ENCODE measurements around the gene SERGEF. TPM values are rescaled to one million over a fixed set of nuclear protein-coding genes. Genes with fewer than 3 reads are reported as not detected.

SERGEF gene
- total RNA-seq, 4 donors from 2014 or later, result 11.8 to 34.7 (median 24.5) TPM

DNA sequence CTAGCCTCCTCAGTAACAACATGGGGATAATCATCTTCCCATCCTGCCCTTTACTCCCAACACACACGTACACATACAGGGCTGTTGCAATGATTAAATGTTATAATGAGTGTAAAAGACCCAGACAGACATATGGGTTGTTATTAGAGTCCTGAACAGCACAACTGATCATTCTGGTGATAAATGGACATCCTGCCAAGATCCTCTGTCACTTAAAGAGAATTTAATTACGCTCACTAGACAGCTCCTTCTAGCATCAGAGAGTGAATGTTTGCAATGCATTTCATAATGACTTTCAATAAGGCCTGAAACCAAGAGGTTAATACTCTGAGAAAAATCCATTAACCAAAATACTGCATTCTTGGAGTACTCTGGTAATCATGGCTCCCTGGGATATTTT, 162.5 kb downstream of the SERGEF start:
- intact Hi-C loops (cut with DNase I; ENCODE audit: low total_unique reads), result no loop called here

DNA sequence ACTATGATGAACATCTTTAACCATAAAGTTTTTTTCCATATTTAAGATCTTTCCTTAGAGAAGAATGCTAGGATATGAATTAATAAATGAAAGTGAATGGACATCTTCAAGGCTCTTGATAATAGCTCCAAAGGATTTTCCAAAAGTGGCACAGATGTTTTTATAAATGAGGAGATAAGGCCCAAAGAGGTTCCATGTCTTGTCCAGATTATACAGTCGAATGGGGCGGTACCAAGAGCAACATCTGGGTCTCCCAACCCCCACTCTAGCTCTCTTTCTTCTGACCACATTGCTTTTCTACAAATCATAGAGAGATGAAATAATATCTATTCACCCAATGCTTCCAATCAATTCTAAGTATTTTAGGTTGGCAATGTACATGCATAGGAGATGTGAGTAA, 164.1 kb downstream of the SERGEF start:
- no peaks in the 10 kb centered on the region for H3K36me3 ChIP-seq
- DNase-seq (no peak), ATAC-seq (no peak)
- no peak overlapping the region for H3K27ac ChIP-seq
- in situ Hi-C loops (cut with MboI; ENCODE audit: low sequenced_read_pairs in 4 of 4) (loop anchor here in 2 of 4 donors (10.0 to 25.0 kb wide), 2 partner anchors 124 to 436 kb away; no protein-coding TSS in a partner anchor), intact Hi-C loops (cut with DNase I; ENCODE audit: low total_unique reads) (no loop called here)
- peaks cover 40 to 43% of the 10 kb centered on the region in 2 donors for H3K4me1 ChIP-seq
- H3K4me3 ChIP-seq, result no peak overlapping the region
- H3K27me3 ChIP-seq, result no peaks in the 10 kb centered on the region
- no peak for TF ChIP-seq POLR2A (IDR thresholded peaks at IDR 0.05)
- TF ChIP-seq, protein P1, sequence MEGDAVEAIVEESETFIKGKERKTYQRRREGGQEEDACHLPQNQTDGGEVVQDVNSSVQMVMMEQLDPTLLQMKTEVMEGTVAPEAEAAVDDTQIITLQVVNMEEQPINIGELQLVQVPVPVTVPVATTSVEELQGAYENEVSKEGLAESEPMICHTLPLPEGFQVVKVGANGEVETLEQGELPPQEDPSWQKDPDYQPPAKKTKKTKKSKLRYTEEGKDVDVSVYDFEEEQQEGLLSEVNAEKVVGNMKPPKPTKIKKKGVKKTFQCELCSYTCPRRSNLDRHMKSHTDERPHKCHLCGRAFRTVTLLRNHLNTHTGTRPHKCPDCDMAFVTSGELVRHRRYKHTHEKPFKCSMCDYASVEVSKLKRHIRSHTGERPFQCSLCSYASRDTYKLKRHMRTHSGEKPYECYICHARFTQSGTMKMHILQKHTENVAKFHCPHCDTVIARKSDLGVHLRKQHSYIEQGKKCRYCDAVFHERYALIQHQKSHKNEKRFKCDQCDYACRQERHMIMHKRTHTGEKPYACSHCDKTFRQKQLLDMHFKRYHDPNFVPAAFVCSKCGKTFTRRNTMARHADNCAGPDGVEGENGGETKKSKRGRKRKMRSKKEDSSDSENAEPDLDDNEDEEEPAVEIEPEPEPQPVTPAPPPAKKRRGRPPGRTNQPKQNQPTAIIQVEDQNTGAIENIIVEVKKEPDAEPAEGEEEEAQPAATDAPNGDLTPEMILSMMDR (IDR thresholded peaks at IDR 0.05 in 4 of 5, conservative IDR thresholded peaks at IDR 0.05 in 1 of 5), result no peak
- H3K9me3 ChIP-seq, result no peaks in the 10 kb centered on the region

More for the DNA sequence above, 162.5 kb downstream of the SERGEF start:
- DNase-seq (no peak), ATAC-seq (no peak)
- in situ Hi-C loops (cut with MboI; ENCODE audit: low sequenced_read_pairs in 4 of 4), result loop anchor here in 2 of 4 donors (10.0 kb wide), 1 partner anchor 124 kb away; no protein-coding TSS in a partner anchor
- no peak overlapping the region for H3K4me3 ChIP-seq
- H3K27ac ChIP-seq, result no peak overlapping the region
- H3K36me3 ChIP-seq, result no peaks in the 10 kb centered on the region
- no peak for TF ChIP-seq POLR2A (IDR thresholded peaks at IDR 0.05)
- TF ChIP-seq, protein P1 (IDR thresholded peaks at IDR 0.05 in 4 of 5, conservative IDR thresholded peaks at IDR 0.05 in 1 of 5), result no peak
- H3K4me1 ChIP-seq, result peaks cover 38 to 39% of the 10 kb centered on the region in 2 donors
- H3K27me3 ChIP-seq, result no peaks in the 10 kb centered on the region
- H3K9me3 ChIP-seq, result no peaks in the 10 kb centered on the region

DNA sequence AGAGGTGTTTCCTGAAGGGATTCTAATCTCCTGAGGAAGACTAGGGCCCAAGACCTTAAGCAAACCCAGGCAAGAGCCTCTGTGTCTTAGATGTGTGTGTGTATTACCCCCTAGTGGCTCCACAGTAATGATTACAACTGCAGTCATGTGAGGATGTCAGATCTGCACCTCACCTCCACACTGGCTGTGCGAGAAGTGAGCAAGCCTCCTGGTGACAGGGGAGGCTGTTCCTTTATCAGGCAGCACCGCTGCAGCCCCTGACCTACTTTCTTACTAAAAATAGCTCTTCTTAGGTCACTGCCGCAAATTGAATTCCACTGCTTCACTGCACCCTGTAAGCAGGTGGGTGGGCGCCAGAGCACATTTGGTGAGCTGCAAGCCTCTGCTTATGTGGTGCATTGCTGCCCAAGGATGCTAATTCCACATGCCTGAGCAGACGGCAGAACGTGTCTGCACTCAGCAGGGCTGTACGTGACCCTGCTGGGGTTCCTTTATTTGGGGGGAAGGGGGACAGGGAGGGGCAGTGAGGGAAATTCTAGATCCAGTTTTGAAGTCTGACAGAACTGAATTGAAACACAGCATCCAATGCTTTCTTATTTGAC, 165.9 kb downstream of the SERGEF start:
- ATAC-seq (peak; percentile 86 to 88), DNase-seq (peak; percentile 42 to 73)
- Histone ChIP-seq H3K36me3 (no peaks in the 10 kb centered on the region), H3K4me1 (peaks cover 29 to 38% of the 10 kb centered on the region in 2 donors), H3K27ac (peak overlapping the region; percentile 44 to 62 (median 51)), H3K9me3 (no peaks in the 10 kb centered on the region), H3K27me3 (no peaks in the 10 kb centered on the region), H3K4me3 (no peak overlapping the region)
- in situ Hi-C loops (cut with MboI; ENCODE audit: low sequenced_read_pairs in 4 of 4) (loop anchor here in 2 of 4 donors (10.0 to 25.0 kb wide), 2 partner anchors 122 to 435 kb away; no protein-coding TSS in a partner anchor), intact Hi-C loops (cut with DNase I; ENCODE audit: low total_unique reads) (loop anchor here (1.0 to 2.0 kb wide), 3 partner anchors 76 to 116 kb away; no protein-coding TSS in a partner anchor)
- TF ChIP-seq POLR2A (IDR thresholded peaks at IDR 0.05), result peak in 1 of 2 donors; percentile 30
- TF ChIP-seq, protein P1 (IDR thresholded peaks at IDR 0.05 in 4 of 5, conservative IDR thresholded peaks at IDR 0.05 in 1 of 5), result peak; percentile 40 to 68 (median 61)

DNA sequence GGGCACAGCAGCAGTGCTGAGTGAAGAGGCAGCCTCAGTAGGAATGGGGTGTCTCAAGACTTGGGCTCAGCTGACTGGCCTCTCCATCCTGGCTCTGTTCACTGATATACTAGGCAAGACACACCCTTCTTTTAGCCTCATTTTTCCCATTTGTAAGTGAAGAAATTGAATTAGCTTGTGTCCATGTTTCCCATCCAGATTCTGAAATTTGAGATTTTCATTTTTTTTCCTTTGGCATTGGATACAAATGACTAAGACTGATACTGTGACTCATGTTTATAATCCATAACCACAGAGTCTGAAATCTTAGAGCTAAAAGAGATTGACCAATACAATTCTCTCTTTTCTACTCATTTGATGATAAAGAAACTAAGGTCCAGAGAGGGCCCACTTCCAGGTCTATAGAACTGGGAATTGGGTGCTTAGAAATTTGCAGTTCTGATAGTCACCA, 167.4 kb downstream of the SERGEF start:
- intact Hi-C loops (cut with DNase I; ENCODE audit: low total_unique reads), result no loop called here

More for the DNA sequence above, 167.4 kb downstream of the SERGEF start:
- H3K9me3 ChIP-seq, result no peaks in the 10 kb centered on the region
- in situ Hi-C loops (cut with MboI; ENCODE audit: low sequenced_read_pairs in 4 of 4), result loop anchor here in 2 of 4 donors (10.0 to 25.0 kb wide), 2 partner anchors 121 to 433 kb away; no protein-coding TSS in a partner anchor
- H3K27me3 ChIP-seq, result no peaks in the 10 kb centered on the region
- H3K27ac ChIP-seq, result peak overlapping the region in 3 of 4 donors; percentile 44 to 62 (median 48)
- peak in 1 of 2 donors; percentile 31 for DNase-seq
- H3K4me3 ChIP-seq, result no peak overlapping the region
- peak; percentile 21 to 27 for ATAC-seq
- peaks cover 29 to 43% of the 10 kb centered on the region in 2 donors for H3K4me1 ChIP-seq
- no peaks in the 10 kb centered on the region for H3K36me3 ChIP-seq
- TF ChIP-seq, protein P1 (IDR thresholded peaks at IDR 0.05 in 4 of 5, conservative IDR thresholded peaks at IDR 0.05 in 1 of 5), result no peak
- TF ChIP-seq POLR2A (IDR thresholded peaks at IDR 0.05), result no peak
